ENCODE results near the gene NUCKS1. TPM values are rescaled to one million over a fixed set of nuclear protein-coding genes. Genes with fewer than 3 reads are reported as not detected.

NUCKS1 gene
- total and polyA plus RNA-seq, 2 of the 8 experiments (the other 6 are each of a cell fraction or from before 2014, with no cell fraction given), result 126 to 461 TPM

DNA sequence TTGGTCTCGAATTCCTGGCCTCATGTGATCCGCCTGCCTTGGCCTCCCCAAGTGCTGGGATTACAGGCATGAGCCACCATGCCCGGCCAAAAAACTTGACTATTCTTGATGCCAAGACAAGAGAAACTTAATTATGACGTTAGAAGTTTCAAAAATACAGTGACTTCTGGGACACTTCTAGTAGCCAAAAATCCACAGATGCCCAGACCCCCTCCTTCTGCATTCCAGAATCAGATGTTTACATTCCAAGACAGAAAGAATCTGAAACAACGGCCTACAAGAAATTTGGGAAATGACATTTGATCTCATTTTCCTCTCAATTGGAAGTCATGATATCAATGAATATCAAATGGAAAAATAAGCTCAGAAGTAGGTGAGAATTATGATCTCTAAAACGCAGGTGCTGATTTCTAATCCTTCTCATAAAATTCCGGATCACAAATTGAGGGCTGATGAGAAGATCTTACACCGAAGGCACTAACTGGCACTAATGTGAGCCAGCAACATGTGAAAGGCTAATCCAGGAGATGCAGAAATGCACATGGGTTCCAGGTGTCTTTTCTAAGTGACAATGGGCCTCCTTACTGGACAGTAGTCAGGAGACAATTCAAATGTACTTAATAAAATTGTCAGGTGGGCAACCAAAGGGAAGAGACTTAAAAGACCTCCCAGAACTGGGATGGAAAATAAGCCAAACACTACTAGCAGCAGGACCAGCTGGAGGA is 19.8 kb upstream of the NUCKS1 start (continued):
- TF ChIP-seq, protein P1, sequence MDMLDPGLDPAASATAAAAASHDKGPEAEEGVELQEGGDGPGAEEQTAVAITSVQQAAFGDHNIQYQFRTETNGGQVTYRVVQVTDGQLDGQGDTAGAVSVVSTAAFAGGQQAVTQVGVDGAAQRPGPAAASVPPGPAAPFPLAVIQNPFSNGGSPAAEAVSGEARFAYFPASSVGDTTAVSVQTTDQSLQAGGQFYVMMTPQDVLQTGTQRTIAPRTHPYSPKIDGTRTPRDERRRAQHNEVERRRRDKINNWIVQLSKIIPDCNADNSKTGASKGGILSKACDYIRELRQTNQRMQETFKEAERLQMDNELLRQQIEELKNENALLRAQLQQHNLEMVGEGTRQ (IDR thresholded peaks at IDR 0.05; ENCODE audit: low read length), result no peak
- TF ChIP-seq SIN3A (conservative IDR thresholded peaks at IDR 0.05 in 1 of 2, IDR thresholded peaks at IDR 0.05 in 1 of 2; ENCODE audit: low read depth in 1 of 2, low read length in 2 of 2) (no peak), TCF12 (IDR thresholded peaks at IDR 0.05; ENCODE audit: low read depth, low read length) (no peak), CBX5 (IDR thresholded peaks at IDR 0.05; ENCODE audit: low read depth, low read length) (no peak), GABPA (IDR thresholded peaks at IDR 0.05; ENCODE audit: borderline replicate concordance, insufficient read depth, low read length) (no peak), RXRA (IDR thresholded peaks at IDR 0.05; ENCODE audit: insufficient read depth, low read depth, low read length) (no peak), BCL11A (IDR thresholded peaks at IDR 0.05; ENCODE audit: low read depth in 2 of 2, low read length in 2 of 2) (no peak), CREB1 (IDR thresholded peaks at IDR 0.05) (no peak)

All from H1 (cell line).